ENCODE data around the gene ROBO1. TPM values are rescaled to one million over a fixed set of nuclear protein-coding genes. Genes with fewer than 3 reads are reported as not detected.

Gene ROBO1
- total and polyA plus RNA-seq, 2 experiments from 2014 or later: 18.8 to 31.9 TPM

DNA sequence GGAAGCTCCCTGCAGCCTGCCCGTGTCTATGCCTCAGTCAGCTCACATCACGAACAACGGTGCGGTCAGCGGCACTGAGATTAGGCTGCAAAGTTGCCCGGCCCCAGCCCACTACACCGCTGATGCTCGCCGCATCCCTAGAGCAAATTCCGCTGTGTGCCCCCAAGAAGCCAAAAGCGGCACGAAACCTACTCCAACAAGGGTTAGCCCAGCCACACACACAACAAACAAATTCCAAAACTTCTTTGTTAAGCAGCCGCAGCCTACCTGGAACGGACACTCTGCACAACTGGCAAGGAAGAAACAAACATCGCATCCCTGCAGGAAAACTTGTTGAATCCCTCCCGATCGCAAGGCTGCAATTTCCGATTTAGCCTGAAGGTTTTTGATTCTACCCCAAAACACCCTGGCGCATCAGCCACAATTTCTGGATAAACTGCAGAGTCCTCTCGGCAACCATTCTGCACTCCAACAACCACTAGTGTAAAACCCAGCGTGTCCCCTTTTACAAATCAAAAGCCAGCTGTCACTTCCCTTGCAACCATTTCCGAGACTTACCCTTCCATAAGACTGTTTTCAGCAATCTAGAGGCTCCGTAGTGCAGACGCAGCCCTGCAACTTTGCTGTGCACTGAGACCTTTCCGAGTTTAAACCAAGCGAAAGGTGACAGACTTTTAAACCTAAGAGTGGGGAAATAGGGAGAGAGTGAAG lies 449 bp downstream of the ROBO1 start:
- Histone ChIP-seq H3K9me2 (ENCODE audit: insufficient read depth) (no peaks in the 10 kb centered on the region), H3K9ac (no peak overlapping the region), H3F3A (ENCODE audit: insufficient read depth) (no peaks in the 10 kb centered on the region), H3K27ac (no peak overlapping the region), H3K4me2 (ENCODE audit: unreplicated experiment) (no peak overlapping the region), H3K79me2 (ENCODE audit: insufficient read depth) (no peaks in the 10 kb centered on the region), H4K20me1 (ENCODE audit: insufficient read depth) (no peaks in the 10 kb centered on the region), H3K9me3 (ENCODE audit: low read depth) (no peaks in the 10 kb centered on the region), H3K4me1 (ENCODE audit: insufficient read depth) (no peaks in the 10 kb centered on the region), H3K36me3 (ENCODE audit: low read depth) (no peaks in the 10 kb centered on the region), H2AFZ (peak overlapping the region; percentile 45; the same call in 1 of the 2 replicates), H3K4me3 (no peak overlapping the region), H3K27me3 (replicated peaks; ENCODE audit: insufficient read depth) (peaks cover 9% of the 10 kb centered on the region; the same call in 1 of the 2 replicates)
- in situ Hi-C loops (cut with MboI): no loop called here
- no peak for TF ChIP-seq EZH2 (IDR thresholded peaks at IDR 0.05; ENCODE audit: insufficient read depth, poor library complexity, severe bottlenecking)
- TF ChIP-seq EZH2phosphoT487 (IDR thresholded peaks at IDR 0.05; ENCODE audit: insufficient read depth, low read depth): no peak
- DNase-seq: no peak
- WGBS, 2 experiments (ENCODE audit: low coverage in 1 of 2, low lambda C conversion rate in 2 of 2, missing lambda C conversion rate in 2 of 2): 2% methylated on average over 26 of the region's 26 CpGs

DNA sequence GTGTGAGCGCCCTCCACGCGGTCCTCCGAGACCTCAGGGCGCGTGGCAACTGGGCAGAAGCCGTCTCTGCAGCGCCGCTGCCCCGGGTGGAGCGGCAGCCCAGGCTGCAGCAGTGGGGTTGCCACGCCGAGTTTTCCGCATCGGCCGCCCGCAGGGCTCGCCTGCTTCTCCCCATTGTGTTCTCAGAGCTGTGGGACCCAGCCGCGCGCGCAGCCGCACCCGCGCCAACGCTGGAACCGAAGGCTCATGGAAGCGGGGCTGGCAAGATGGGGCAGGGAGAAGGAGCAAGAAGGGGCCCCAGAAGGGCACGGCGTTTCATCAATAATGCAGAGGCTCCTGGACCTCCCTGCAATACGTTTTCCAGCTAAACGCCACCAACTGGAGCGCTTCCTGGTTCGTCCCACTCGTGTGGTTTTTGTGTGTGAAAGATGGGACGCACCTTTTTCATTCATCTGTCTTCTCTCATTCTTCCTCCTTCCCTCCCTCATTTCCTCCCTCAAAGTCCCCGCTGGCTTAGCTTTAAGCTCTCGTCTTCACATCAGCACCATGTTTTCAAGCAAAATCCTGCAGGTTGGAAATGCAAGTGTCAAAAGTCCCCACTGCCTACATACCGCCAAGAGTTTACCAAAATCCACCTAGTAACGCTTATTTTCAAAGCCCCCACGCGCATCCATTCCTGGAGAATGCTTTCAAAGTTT lies 1.2 kb downstream of the ROBO1 start:
- Histone ChIP-seq H3K27me3 (replicated peaks; ENCODE audit: insufficient read depth) (peaks cover 9% of the 10 kb centered on the region; the same call in 1 of the 2 replicates), H3K9me2 (ENCODE audit: insufficient read depth) (no peaks in the 10 kb centered on the region), H3K27ac (no peak overlapping the region), H3K4me2 (ENCODE audit: unreplicated experiment) (no peak overlapping the region), H3K9me3 (ENCODE audit: low read depth) (no peaks in the 10 kb centered on the region), H2AFZ (no peak overlapping the region), H3F3A (ENCODE audit: insufficient read depth) (no peaks in the 10 kb centered on the region), H3K4me1 (ENCODE audit: insufficient read depth) (no peaks in the 10 kb centered on the region), H3K4me3 (no peak overlapping the region), H4K20me1 (ENCODE audit: insufficient read depth) (no peaks in the 10 kb centered on the region), H3K9ac (no peak overlapping the region), H3K79me2 (ENCODE audit: insufficient read depth) (no peaks in the 10 kb centered on the region), H3K36me3 (ENCODE audit: low read depth) (no peaks in the 10 kb centered on the region)
- TF ChIP-seq EZH2phosphoT487 (IDR thresholded peaks at IDR 0.05; ENCODE audit: insufficient read depth, low read depth): no peak
- no peak for TF ChIP-seq EZH2 (IDR thresholded peaks at IDR 0.05; ENCODE audit: insufficient read depth, poor library complexity, severe bottlenecking)
- DNase-seq: no peak
- WGBS, 2 experiments (ENCODE audit: low coverage in 1 of 2, low lambda C conversion rate in 2 of 2, missing lambda C conversion rate in 2 of 2): 10 to 12% methylated on average over 32 to 38 of the region's 42 CpGs
- in situ Hi-C loops (cut with MboI): no loop called here

DNA sequence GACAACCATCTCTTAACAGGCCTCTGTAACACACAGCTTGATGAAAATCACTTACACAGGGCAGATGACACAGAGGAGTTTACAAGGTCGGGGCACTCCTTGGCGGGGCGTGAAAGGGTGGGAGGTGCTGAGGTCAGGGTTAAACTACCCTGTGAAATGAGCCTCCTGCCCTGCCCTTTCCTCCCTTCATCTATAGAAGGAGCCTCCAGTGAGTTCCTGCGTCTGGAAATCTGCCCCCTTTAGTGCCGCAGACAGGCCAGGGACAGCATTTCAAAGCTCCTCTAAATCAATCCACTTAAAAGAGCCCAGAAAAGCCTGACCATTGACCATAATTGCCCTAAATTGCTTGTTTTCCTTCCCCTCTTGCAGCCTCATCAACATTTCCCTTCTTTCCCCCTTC lies 1.9 kb downstream of the ROBO1 start:
- Histone ChIP-seq H3K9ac (no peak overlapping the region), H3K27me3 (replicated peaks; ENCODE audit: insufficient read depth) (peaks cover 9% of the 10 kb centered on the region; the same call in 1 of the 2 replicates), H3K4me1 (ENCODE audit: insufficient read depth) (no peaks in the 10 kb centered on the region), H3K4me3 (no peak overlapping the region), H3F3A (ENCODE audit: insufficient read depth) (no peaks in the 10 kb centered on the region), H3K79me2 (ENCODE audit: insufficient read depth) (no peaks in the 10 kb centered on the region), H3K4me2 (ENCODE audit: unreplicated experiment) (no peak overlapping the region), H2AFZ (no peak overlapping the region), H3K36me3 (ENCODE audit: low read depth) (no peaks in the 10 kb centered on the region), H3K9me2 (ENCODE audit: insufficient read depth) (no peaks in the 10 kb centered on the region), H4K20me1 (ENCODE audit: insufficient read depth) (no peaks in the 10 kb centered on the region), H3K27ac (no peak overlapping the region), H3K9me3 (ENCODE audit: low read depth) (no peaks in the 10 kb centered on the region)
- TF ChIP-seq EZH2phosphoT487 (IDR thresholded peaks at IDR 0.05; ENCODE audit: insufficient read depth, low read depth): no peak
- TF ChIP-seq EZH2 (IDR thresholded peaks at IDR 0.05; ENCODE audit: insufficient read depth, poor library complexity, severe bottlenecking): no peak
- WGBS, 2 experiments (ENCODE audit: low coverage in 1 of 2, low lambda C conversion rate in 2 of 2, missing lambda C conversion rate in 2 of 2): 13 to 16% methylated on average over 5 of the region's 5 CpGs
- no peak for DNase-seq
- in situ Hi-C loops (cut with MboI): no loop called here

GRCh38 chr3:79761441-79761840 lies 6.4 kb downstream of the ROBO1 start:
- Histone ChIP-seq H3K36me3 (ENCODE audit: low read depth) (no peaks in the 10 kb centered on the region), H2AFZ (no peak overlapping the region), H3F3A (ENCODE audit: insufficient read depth) (no peaks in the 10 kb centered on the region), H3K27me3 (replicated peaks; ENCODE audit: insufficient read depth) (no peaks in the 10 kb centered on the region), H3K27ac (no peak overlapping the region), H3K4me1 (ENCODE audit: insufficient read depth) (no peaks in the 10 kb centered on the region), H3K9me3 (ENCODE audit: low read depth) (no peaks in the 10 kb centered on the region), H4K20me1 (ENCODE audit: insufficient read depth) (no peaks in the 10 kb centered on the region), H3K4me2 (ENCODE audit: unreplicated experiment) (no peak overlapping the region), H3K9ac (no peak overlapping the region), H3K4me3 (no peak overlapping the region), H3K9me2 (ENCODE audit: insufficient read depth) (no peaks in the 10 kb centered on the region), H3K79me2 (ENCODE audit: insufficient read depth) (no peaks in the 10 kb centered on the region)
- in situ Hi-C loops (cut with MboI): no loop called here
- WGBS, 2 experiments (ENCODE audit: low coverage in 1 of 2, low lambda C conversion rate in 2 of 2, missing lambda C conversion rate in 2 of 2): 18 to 27% methylated on average over 1 of the region's 1 CpG
- TF ChIP-seq EZH2 (IDR thresholded peaks at IDR 0.05; ENCODE audit: insufficient read depth, poor library complexity, severe bottlenecking) (no peak), EZH2phosphoT487 (IDR thresholded peaks at IDR 0.05; ENCODE audit: insufficient read depth, low read depth) (no peak)
- no peak for DNase-seq
